GM19239 (cell line): ENCODE data around the gene MFAP4.
"Not testable (repeated sequence)": the region's sequence is repeated elsewhere in the genome, so short reads cannot be mapped to it uniquely, and the experiment has no call there.

Experiments
- DNase-seq: peaks from one replicate; pipeline ENCODE4 v3.0.0; 2011; ENCODE audit warnings: low spot score; ENCODE audit not compliant: insufficient read length
- FAIRE-seq: peaks from 2 replicates; lab custom pipeline; 2011; peaks lifted over from hg19 to GRCh38; lab: Jason Lieb, UNC

Gene MFAP4

DNA sequence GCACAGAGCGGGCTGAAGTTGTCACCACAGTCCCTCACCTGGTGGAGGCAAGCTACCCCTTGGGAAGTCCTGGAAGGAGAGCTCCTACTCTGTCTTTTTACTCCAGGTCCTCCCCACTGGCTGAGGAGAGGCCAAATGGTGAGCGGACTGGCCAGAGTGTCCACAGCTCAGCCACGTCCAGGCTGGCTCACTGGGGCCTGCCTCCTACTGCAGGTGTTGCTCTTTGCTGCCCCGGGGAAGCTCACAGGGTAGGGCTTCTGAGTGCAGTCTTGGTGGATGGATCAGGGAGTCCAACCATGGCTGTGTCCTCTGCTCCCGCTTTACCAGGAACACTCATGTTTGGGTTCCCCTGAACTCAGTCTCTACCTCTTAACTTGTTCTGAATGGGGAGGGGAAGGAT lies 27.1 kb downstream of the MFAP4 start:
- DNase-seq: no peak
- no peak for FAIRE-seq

DNA sequence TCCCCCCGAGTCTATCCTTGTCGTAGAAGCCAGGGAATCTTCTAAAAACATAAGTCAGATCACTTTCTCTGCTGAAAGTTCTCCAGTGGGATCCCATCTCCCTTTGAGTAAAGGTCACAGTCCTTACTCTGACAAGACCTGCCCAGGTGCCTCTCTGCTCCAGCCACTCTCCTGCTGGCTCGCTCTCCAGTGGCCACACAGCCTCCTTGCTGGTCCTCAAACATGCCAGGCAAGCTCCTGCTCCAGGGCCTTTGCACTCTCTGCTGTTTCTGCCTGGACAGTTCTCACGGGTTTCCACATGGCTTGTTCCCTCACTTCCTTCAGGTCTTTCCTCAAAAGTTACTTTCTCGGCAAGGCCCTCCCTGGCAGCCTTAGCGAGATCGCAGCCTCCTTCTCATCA lies 27.8 kb downstream of the MFAP4 start:
- no peak for DNase-seq
- no peak for FAIRE-seq

DNA sequence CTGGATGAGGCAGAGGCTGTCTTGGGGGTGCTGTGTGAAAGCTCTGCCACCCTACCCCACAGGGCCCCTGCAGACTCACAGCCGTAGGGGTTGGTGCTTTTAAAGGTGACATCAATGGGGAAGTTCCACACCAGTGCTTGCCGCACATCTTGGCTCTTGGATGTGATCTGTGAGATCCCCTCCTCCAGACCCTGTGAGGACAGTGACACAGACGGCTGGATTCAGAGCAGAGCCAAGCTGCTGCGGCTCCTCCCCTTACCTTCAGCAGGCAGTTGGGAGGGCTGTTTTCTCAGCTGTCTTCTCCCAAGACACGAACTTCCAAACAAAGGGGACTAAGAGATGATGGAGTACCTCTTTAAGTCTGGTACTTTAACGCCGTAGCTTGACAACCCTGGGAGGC lies 29.2 kb downstream of the MFAP4 start:
- DNase-seq (no peak), FAIRE-seq (no peak)

DNA sequence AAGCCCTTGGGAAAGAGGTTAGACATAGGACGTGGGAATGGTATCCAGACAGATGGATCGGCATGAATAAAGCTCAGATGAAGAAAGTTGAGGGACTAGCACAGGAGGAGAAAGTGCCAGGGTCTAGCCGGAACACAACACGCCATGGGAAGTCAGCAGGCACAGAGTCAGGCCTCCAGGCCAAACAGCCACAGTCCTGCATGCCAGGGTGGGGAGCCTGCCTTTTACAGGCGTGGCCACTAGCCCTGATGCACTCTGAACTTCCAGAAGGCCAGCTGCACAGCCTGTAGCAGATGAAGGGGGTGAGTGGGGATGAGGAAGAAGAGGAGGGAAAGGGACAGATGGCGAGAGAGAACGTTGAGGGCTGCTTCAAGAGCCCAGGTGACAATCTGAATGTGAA lies 29.6 kb downstream of the MFAP4 start:
- no peak for FAIRE-seq
- no peak for DNase-seq

DNA sequence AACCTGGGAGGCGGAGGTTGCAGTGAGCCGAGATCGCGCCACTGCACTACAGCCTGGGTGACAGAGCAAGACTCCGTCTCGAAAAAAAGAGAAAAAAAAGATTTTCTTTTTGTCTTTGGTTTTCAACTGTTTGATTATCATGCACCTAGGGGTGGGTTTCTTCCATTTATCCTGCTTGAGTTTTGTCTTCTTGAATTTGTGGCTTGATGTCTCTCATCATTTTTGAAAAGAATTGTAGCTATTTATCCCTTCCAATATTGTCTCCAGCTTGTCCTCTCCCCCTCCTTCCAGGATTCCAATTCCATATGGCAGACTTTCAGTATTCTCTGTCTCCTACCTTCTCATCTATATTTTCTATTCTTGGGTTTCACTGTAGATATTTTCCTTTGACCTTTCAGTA lies 32.2 kb downstream of the MFAP4 start:
- FAIRE-seq (no peak), DNase-seq (no peak)

DNA sequence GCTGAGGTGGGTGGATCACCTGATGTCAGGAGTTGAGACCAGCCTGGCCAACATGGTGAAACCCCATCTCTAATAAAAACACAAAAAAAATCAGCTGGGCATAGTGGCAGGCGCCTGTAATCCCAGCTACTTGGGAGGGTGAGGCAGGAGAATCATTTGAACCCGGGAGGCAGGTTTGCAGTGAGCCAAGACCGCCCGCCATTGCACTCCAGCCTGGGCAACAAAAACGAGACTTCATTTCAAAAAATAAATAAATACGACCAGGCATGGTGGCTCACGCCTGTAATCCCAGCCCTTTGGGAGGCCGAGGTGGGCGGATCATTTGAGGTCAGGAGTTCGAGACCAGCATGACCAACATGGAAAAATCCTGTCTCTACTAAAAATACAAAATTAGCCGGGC lies 33.6 kb downstream of the MFAP4 start:
- not testable (repeated sequence) for FAIRE-seq, DNase-seq

DNA sequence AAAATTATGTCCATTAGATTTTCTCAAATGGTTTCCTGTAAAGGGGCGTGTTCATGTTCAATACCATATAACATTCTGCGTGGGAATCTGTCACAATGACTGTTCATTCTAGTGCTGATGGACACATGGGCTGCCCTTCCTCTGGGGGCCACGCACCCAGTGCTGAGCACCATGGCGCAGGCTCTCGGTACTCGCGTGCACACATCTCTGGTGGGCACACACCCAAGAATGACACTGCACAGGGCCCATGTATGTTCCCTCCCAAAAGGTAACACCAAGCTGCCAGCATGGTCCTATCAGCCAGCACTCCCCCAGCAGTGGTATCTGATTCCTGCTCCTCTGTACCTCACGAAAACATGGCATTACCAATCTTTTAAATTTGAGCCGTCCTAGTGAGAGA lies 38.2 kb downstream of the MFAP4 start:
- DNase-seq (no peak), FAIRE-seq (no peak)

DNA sequence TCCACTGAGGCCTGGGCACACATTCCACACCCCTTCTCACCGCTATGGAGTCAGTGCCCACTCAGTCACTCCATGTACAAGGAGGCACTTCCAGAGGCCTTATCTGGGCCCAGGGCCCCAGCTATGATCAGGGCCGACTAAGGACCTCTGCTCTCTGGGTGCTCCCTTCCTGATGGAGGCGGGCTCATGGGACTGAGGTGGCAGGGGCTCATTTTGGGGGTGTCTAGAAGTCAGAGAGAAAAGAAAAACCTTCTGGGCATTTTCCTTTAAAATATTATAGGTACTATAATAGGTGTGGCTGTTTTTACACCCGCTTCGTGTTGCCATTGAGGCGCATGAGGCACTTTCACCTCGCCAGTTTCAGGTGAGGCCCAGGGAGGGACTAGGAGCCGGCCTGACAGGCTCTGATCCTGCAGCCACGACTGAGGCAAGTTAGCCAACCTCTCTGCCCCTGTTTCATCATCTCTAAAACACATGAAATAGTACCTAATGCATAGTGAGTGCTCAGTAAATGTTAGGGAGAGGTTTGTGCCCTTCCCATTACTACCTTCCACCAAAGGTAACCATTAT lies 38.8 kb downstream of the MFAP4 start:
- no peak for DNase-seq
- no peak for FAIRE-seq

DNA sequence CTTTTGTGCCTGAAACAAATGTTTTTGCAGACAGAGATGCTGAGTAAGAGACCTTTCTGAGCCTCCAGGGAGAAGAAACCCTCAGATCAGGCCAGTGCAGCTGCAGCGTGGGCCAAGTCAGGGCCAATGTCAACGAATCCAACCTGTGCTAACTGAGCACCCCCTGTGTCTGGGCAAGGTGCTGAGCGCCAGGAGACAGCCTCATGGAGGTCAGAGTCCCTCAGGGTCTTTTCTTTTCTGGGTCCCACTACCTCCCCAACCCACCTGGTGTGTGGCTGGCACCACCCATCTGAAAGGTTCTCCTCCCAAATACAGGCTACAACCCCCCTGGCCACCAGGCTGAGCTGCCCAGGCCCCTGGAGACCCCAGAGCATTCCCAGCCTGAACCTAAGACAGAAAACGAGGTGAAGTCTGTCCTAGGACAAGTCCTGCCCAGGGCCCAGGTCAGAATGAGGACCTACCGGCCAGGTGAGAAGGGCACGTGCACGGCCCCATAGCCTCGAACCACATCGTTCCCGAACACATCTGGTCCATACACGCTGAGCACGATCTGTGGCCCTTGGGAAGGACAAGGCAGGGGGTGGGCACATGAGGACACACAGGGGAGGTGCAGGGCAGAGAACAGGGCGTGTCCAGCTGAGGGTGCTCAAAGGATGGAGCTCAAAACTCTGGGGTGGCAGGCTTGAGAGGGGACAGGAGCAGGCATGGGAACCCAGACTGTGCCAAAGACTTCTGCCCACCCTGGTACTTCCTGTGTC lies 39.5 kb downstream of the MFAP4 start:
- FAIRE-seq (no peak), DNase-seq (no peak)

DNA sequence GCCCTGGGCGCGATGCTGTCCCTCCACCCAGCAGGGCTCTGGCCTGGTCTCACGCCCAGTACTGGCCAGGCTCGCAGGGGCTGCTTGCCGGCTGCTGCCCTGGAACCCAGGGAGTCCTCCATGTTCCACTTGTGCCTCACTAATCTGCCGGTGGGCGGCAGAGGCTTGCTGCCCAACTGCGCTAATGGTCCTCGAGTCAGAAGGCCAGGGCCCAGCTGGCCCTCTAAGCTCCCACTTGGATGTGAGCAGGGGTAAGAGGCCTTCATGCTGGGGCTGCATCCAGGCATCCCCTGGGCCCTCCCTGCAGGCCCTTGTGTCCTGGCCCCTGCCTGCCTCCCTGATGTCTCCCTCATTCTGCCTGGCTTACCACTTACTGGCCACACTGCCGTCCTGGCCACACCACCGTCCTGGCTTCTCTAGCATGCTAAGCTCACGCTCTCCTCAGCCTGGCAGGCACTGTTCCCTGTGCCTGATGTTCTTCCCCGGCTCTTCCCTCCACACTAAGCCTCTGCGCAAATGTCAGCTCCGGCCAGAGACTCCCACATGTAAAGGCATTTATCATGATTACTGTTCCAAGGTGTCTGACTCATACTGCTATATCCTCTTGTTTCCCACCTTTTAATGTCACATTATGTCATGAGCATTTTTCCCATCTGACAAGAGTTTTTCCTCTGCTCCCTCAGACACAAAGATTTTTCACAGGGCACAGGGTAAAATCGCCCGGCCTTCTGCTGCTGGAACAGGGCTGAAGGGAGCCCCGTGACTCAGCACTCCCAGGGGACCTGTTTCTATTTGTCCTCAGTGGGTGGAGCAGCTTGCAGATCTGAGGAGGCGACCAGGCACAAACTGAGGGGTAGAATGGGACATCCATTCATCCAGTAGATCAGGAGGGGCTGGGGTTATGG lies 40.4 kb downstream of the MFAP4 start:
- DNase-seq (no peak), FAIRE-seq (no peak)

DNA sequence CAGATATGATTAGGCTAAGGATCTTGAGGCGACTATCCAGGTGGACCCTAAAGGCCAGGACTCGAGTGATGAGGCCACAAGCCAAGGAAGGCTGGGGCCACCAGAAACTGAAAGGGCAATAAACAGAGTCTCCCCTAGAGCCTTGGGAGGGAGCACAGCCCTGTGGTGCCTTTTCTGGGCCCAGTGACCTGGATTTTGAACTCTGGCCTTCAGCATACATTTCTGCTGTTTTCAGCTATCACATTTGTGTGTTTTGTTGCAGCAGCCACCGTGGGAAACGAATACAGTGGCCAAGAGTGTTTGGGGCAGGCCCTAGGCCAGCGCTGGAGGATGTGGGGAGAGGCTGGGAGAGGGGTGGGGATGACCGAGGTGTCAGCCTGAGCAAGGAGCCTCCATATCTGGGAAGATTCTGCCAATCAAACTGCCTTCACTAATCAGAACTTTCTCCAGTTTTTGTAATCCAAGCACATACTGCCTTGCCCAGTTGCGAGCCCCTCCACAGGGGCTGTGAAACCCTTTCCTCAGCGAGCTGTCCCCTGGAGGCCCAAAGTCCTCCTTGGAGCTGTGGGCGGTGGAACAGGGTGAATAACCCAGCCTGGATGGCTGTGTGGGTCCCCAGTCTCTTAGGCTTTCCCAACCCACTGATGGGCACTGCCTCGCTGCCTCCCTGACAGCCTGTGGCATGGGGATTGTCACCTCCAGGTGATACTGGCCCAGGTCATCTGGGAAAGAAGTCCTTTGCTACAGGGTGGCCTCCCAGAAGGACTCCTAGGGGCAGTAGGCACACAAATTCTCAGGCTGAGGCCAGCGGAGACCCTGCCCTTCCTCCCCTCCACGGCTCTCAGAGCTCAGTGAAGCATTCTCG lies 41.3 kb downstream of the MFAP4 start:
- no peak for FAIRE-seq
- DNase-seq: no peak

DNA sequence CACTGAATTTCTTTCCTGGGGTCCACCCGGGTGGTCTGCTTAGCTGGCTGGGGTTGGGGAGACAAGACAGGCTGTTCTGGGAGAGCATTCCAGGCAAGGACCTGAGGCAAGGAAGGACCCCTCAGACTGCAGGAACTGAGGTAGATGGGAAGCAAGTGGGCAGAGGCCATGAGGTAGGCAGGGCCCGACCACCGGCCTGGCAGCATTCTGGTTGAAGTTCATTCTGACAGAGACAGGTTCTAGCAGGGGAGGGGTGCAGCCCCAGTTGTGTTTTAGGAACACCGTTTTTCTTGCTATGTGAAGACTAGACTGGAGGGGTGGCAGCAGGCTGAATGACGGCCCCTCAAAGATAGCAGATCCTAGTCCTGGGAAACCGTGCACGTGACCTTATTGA lies 41.9 kb downstream of the MFAP4 start:
- FAIRE-seq: no peak
- no peak for DNase-seq

DNA sequence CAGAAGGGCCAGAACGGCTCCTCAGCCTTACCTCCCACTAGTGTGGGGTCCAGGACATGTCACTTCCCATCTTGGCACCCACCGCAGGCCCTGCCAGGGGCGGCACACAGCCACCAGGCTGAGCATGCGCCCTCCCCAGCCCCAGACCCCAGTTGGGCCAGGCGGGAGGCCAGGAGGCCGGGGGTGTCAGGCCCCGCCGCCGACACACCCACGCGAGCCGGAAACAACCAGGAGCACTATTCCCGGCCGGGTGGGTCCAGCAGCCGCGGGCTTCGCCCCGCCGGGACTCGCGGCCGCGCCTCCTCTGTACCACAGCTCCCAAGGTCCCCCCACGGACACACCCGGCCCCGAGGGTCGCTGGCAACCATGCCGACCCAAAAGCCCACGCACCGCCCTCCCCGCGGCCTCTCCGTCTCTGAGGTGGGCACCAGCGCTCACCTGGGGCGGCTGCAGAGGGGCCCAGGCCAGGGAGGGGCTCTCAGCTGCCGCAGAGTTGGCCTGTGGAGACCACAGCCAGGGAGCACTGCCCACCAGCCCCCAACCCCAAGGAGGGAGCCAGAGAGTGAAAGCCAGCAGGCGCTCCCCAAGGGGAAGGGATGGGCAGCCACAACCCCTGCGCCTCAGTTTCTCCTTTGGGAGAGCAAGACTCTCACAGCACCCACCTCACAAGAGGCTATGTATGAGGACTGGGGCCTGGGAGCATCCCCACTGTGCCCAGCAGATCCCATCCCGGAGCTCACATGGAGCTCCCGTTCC lies 42.5 kb downstream of the MFAP4 start:
- no peak for DNase-seq
- no peak for FAIRE-seq

DNA sequence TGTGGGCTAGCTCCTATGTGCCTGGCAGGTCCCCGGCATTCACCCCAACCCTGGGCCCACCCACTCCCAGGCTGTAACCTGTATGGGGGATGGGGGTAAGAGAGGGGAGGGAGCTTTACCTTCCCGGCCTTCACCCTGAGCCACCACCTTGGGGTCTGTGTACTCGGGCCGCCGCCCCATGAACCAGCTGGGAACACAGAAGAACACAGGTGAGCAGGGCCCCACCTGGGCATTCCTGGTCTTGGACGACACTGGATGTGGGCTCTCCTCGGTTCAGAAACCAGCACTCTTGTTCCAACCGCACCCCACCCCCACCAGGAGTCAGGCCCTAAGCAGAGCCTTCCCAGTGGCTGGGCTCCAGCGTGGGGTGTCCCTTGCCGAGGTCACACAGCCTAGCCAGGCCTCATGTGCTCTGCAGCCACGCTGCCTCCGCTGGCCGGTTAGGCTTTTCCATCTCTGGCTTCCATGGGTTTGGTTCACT lies 43.3 kb downstream of the MFAP4 start:
- FAIRE-seq (no peak), DNase-seq (no peak)

DNA sequence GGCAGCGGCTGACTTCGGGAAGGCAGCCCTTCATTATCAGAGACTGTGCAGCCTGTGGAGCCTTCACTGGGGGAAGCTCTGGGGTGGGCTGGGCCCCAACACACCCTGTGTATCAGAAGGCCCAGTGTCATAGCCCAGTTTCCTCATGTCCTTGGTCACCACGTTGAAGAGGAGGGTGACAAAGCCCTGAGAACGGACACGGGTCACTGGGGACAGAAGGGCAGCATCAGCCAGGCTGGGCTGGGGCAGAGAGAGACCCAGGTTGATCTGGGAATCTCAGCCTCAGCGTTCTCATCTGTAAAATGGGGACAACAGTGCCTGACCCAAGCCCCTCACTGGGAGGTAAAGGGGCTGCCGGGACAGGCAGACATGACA lies 43.7 kb downstream of the MFAP4 start:
- no peak for DNase-seq
- FAIRE-seq: no peak

DNA sequence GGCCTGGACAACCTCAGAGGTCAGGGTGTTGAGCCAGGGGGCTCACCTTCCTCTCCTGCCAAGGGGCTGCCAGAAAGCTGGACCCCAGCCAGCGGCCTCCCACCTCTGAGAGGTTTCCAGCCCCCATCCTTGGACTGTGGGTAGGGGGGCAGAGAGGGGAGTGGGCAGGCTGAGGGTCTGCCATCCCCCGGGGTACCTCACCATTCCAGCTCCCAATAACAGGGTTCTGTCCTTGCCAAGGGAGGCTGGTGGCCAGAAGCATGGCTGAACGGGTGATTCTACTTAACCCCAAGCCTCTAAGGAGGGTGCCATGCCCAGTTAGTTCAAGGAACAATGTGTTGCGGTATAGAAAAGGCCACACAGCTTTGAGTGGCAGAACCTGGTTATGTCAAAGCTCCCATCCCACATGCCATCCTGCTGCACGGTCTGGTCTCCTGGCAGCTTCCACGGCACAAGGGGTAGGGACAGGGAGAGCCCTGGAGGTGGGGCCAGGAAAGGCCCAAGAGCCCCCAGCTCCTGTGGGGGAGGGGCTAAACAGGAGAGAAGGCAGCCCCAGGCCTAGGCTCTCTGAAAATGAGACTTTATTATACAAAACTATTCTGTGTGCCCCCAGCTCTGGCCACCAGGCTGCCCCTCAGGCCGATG lies 44.3 kb downstream of the MFAP4 start:
- FAIRE-seq: no peak
- DNase-seq: no peak

DNA sequence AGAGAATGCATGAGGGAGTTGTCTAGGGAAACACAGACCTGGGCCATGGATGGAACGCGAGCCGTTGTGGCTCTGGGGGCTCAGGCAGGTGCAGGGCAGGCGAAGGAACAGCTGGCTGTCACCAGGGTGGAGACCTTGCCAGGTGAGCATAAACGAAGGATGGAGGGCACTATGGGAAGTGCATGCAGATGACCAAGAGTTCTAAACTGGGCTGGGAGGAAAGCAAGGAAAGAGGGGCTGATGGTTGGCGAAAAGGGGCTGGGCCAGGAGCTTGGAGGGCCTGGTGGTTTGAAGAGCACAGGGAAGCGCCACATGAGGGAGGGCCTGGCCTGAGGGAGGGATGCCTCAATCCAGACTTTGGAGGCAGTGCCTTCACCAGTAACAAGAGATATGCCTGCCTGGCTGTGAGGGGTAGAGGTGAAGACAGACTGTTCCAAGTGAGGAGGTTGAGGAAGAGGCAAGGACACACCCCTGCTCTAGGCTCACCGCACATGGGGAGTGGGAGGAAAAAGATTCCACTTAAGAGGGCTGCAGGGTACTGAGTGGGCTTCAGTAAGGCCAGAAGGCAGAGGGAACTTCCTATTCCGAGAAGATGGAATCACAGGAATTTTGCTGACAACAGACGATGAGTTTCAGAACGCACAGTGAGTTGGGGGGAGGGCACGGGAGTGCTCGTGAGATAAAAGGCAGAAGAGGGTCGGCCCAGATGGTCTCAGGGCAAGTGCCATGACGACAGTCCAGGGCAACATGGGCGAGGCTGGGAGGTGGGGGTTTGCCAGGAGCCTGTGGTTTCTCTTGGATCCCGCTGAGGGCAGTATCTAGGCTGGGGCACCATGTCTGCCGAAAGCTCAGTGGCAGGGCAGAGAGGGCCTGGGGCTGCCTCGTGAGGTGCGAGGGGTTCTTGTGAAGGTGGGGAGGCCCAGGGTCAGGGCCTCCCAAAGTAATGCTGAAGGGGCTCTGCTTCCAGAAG lies 45.1 kb downstream of the MFAP4 start:
- FAIRE-seq: no peak

DNA sequence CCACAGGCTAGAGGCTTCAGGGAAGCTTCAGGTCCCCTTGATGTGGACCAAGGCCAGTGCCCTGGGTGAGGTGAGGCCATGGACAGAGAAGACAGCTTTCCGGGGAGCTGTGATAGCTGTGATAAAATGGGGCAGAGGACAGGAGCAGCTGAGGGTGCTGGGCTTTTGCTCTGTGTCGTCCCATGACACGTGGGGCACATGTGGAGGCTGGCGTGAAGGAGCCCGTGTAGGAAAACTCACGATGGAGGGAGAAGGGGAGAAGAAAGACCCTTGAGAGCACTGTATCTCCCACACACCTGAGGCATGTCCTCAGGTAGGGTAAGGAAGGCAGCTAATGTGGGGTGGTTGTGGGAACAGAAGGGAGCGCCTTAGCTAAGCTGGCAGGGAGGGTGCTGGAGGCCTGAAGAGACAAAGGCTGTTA lies 45.8 kb downstream of the MFAP4 start:
- DNase-seq: no peak

More for the DNA sequence above, 45.1 kb downstream of the MFAP4 start:
- no peak for DNase-seq

More for the DNA sequence above, 45.8 kb downstream of the MFAP4 start:
- no peak for FAIRE-seq
